GM06990 (cell line): ENCODE measurements around the gene RFTN1.

Experiments used
- DNase-seq: peaks from one replicate; pipeline ENCODE4 v3.0.0-alpha.2; 2011; ENCODE audit not compliant: insufficient read length; ENCODE audit errors: extremely low read depth
- H3K27me3 ChIP-seq: replicated peaks from 2 replicates; pipeline ENCODE4 v1.6.0; 2011; ENCODE audit warnings: low read length; ENCODE audit not compliant: control insufficient read depth, insufficient read depth
- H3K36me3 ChIP-seq: 2 replicates; pipeline ENCODE4 v1.5.1; 2011; ENCODE audit warnings: low read length; ENCODE audit not compliant: control insufficient read depth, insufficient read depth
- H3K4me3 ChIP-seq: replicated peaks from 2 replicates; pipeline ENCODE4 v1.5.1; 2011; ENCODE audit warnings: low read depth, mild to moderate bottlenecking, control low read depth, low read length
- TF ChIP-seq, protein P1 (sequence below): IDR thresholded peaks from 2 replicates; pipeline ENCODE4 v1.5.1; 2011; ENCODE audit warnings: low read length, control low read depth, mild to moderate bottlenecking, inconsistent platforms; ENCODE audit not compliant: insufficient read depth, poor library complexity, severe bottlenecking

RFTN1 gene

DNA sequence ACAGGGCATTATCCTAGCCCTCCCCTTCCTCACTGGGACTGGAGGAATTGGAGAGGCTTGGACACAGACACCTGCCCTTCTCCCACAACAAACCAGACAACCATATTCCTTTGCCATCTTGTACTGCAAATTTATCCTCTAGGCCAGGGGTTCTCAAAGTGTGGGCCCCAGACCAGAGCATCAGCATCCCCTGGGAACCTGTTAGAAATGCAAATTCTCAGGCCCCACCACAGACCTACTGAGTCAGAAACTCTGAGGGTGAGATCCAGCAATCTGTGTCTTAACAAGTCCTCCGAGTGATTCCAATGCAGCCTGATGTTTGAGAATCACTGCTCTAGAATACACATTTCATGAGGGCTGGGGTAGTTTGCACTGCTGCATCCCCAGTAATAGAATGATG is 133.1 kb downstream of the RFTN1 start:
- Histone ChIP-seq H3K36me3 (peaks cover 9% of the 10 kb centered on the region), H3K27me3 (no peaks in the 10 kb centered on the region), H3K4me3 (no peak overlapping the region)
- TF ChIP-seq, protein P1, sequence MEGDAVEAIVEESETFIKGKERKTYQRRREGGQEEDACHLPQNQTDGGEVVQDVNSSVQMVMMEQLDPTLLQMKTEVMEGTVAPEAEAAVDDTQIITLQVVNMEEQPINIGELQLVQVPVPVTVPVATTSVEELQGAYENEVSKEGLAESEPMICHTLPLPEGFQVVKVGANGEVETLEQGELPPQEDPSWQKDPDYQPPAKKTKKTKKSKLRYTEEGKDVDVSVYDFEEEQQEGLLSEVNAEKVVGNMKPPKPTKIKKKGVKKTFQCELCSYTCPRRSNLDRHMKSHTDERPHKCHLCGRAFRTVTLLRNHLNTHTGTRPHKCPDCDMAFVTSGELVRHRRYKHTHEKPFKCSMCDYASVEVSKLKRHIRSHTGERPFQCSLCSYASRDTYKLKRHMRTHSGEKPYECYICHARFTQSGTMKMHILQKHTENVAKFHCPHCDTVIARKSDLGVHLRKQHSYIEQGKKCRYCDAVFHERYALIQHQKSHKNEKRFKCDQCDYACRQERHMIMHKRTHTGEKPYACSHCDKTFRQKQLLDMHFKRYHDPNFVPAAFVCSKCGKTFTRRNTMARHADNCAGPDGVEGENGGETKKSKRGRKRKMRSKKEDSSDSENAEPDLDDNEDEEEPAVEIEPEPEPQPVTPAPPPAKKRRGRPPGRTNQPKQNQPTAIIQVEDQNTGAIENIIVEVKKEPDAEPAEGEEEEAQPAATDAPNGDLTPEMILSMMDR = no peak
- no peak for DNase-seq

DNA sequence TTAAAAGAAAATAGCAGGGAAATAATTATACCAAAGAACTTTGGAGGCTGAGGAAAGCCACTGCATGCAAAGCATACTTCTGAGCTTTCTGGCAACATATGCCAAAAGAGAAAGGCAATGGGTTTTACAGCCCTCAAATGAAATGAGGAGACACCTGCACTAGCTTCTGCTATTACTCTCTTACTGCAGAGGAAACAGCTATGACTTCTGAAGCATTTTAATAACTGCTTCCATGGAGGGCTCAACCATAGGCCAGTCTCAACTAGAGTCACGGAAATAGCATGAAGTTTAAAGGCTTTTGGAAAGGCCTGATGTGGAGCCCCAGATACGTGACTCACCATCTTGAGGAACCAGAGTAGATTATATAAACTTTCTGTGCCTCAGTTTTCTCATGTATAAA is 133.7 kb downstream of the RFTN1 start:
- Histone ChIP-seq H3K4me3 (no peak overlapping the region), H3K27me3 (no peaks in the 10 kb centered on the region), H3K36me3 (peaks cover 9% of the 10 kb centered on the region)
- TF ChIP-seq, protein P1 = no peak
- DNase-seq = no peak

DNA sequence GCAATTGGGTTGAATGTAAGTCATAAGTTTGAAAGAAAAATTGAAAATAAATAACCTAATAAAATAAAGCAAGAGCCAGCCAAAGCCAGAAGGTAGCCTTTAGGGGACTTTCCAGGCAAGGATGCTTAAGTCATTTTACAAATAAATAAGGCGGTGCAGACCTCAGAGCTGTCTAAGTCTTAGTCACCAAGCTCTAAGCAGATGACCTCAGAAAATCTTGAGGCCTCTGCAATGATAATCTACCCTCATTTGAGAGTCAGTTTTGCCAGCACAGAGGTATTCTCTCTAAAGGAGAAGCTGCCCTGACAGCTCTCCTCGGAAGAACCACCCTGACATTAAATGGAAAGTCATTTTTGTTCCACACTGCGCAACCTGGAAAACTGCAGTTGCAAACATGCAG is 134.6 kb downstream of the RFTN1 start:
- peak; percentile 66 for DNase-seq
- H3K36me3 ChIP-seq = peaks cover 9% of the 10 kb centered on the region
- H3K27me3 ChIP-seq = no peaks in the 10 kb centered on the region
- no peak overlapping the region for H3K4me3 ChIP-seq
- TF ChIP-seq, protein P1 = no peak

DNA sequence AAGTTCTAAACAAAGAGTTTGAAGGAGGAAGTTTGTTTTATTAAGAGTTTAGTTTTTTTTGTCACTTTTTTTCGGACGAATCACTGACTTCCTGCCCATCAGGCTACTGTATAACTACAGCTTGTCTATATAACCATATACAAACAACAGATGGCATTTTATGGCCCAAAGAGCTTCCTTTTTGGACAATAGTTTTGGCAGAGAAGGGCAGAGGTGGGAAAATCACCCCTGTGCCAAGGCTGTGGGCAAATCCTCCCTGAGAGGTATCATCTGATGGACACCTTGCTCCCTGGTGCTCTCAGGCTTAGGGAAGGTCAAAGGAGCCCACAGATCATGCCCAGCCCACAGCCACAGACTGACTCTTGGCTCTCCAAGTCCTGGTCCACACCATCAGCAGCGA is 135.1 kb downstream of the RFTN1 start:
- no peak for DNase-seq

DNA sequence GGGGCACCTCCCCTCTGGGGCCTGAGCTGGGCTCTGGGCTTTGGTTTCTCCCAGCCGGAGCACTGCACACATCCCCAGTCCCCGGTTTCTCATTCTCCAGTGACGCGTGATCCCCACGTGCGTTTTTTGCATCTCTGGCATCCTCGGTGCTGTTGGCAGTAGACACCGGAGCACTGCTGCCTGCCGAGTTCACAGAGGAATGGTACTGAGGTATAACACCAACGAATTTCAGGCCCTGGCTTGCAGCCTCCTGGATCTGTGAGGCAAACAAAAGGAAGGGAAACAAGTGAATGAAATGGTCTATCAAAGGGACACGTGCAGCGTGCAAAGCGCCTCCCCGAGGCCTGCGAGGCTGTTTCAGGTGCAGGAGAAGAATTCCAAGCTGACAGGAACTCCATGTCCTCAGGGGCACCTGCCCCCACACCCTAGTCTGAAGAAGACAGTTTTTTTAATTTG is 135.6 kb downstream of the RFTN1 start:
- no peak overlapping the region; the same call in 1 of the 2 replicates for H3K4me3 ChIP-seq
- H3K27me3 ChIP-seq = no peaks in the 10 kb centered on the region
- DNase-seq = no peak
- TF ChIP-seq, protein P1 = peak; percentile 18
- H3K36me3 ChIP-seq = peaks cover 9% of the 10 kb centered on the region

More for the DNA sequence above, 135.1 kb downstream of the RFTN1 start:
- H3K36me3 ChIP-seq = peaks cover 9% of the 10 kb centered on the region
- H3K27me3 ChIP-seq = no peaks in the 10 kb centered on the region
- TF ChIP-seq, protein P1 = no peak
- no peak overlapping the region for H3K4me3 ChIP-seq

DNA sequence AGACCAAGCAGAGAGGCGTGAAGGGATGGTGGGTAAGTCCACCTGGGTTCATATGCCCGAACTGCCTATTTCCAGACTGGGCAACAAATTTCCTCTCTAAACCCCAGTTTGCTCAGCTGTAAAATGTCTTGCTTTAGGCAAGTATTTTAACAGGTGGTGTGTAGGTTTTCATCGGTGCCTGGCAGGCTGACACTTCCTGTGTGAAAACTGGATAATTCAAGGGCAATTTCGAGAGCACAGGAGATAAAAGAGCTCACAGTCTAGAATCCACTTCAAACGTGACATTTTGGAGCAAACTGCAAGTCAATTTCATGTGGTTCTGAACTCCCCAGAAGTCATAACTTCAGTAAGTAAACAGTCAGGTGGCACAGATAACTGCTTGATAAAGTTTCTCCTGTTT is 136.3 kb downstream of the RFTN1 start:
- DNase-seq = peak; percentile 48
- Histone ChIP-seq H3K36me3 (peaks cover 9% of the 10 kb centered on the region), H3K4me3 (no peak overlapping the region), H3K27me3 (no peaks in the 10 kb centered on the region)
- TF ChIP-seq, protein P1 = no peak
